Measurements from ENCODE around the gene PFDN5.

Gene PFDN5

GRCh38 chr12:53295070-53295890 lies at the start of gene PFDN5:
TSS of gene PFDN5 (plus strand) at chr12:53295542. CDS start at chr12:53295568, 26 bp downstream.
- peak; percentile 63 for DNase-seq (ENCODE audit: low read depth, low spot score)

- no peak for DNase-seq (ENCODE audit: low read depth, low spot score)
Observed at GRCh38 chr12:53251477-53252348, 43.6 kb upstream of the PFDN5 start.

- DNase-seq (ENCODE audit: low read depth, low spot score) = no peak
Observed at GRCh38 chr12:53252349-53252916, 42.9 kb upstream of the PFDN5 start.

GRCh38 chr12:53253298-53253697 lies 42.0 kb upstream of the PFDN5 start:
- DNase-seq (ENCODE audit: low read depth, low spot score) = no peak

- DNase-seq (ENCODE audit: low read depth, low spot score) = no peak
Observed at GRCh38 chr12:53254816-53255545, 40.4 kb upstream of the PFDN5 start.

- no peak for DNase-seq (ENCODE audit: low read depth, low spot score)
Observed at GRCh38 chr12:53255996-53256395, 39.3 kb upstream of the PFDN5 start.

- no peak for DNase-seq (ENCODE audit: low read depth, low spot score)
Observed at GRCh38 chr12:53258541-53259539, 36.5 kb upstream of the PFDN5 start.

GRCh38 chr12:53259891-53260290 lies 35.5 kb upstream of the PFDN5 start:
- DNase-seq (ENCODE audit: low read depth, low spot score) = no peak

- no peak for DNase-seq (ENCODE audit: low read depth, low spot score)
Observed at GRCh38 chr12:53265783-53266182, 29.6 kb upstream of the PFDN5 start.

GRCh38 chr12:53267306-53267998 lies 27.9 kb upstream of the PFDN5 start:
- no peak for DNase-seq (ENCODE audit: low read depth, low spot score)

GRCh38 chr12:53267999-53268629 lies 27.2 kb upstream of the PFDN5 start, which contains the start of gene ESPL1:
TSS of gene ESPL1 (plus strand) at chr12:53268299. CDS start at chr12:53268767, 468 bp downstream.
- DNase-seq (ENCODE audit: low read depth, low spot score) = peak; percentile 84

- no peak for DNase-seq (ENCODE audit: low read depth, low spot score)
Observed at GRCh38 chr12:53268630-53269562, 26.4 kb upstream of the PFDN5 start.

GRCh38 chr12:53274445-53274844 lies 20.9 kb upstream of the PFDN5 start:
- no peak for DNase-seq (ENCODE audit: low read depth, low spot score)

GRCh38 chr12:53276511-53276910 lies 18.8 kb upstream of the PFDN5 start:
- DNase-seq (ENCODE audit: low read depth, low spot score) = no peak

- no peak for DNase-seq (ENCODE audit: low read depth, low spot score)
Observed at GRCh38 chr12:53277981-53278380, 17.4 kb upstream of the PFDN5 start.

GRCh38 chr12:53279283-53279869 lies 16.0 kb upstream of the PFDN5 start:
- no peak for DNase-seq (ENCODE audit: low read depth, low spot score)

- DNase-seq (ENCODE audit: low read depth, low spot score) = no peak
Observed at GRCh38 chr12:53279888-53280498, 15.3 kb upstream of the PFDN5 start.
